DMS 273 treated with DMSO at 0.1 percent for 48 hours (cell line): ENCODE results near the gene NRG2.

ENCODE experiments used
- DNase-seq: peaks from one replicate; lab custom pipeline; 2025; lab: John Stamatoyannopoulos, UW

Gene NRG2

DNA sequence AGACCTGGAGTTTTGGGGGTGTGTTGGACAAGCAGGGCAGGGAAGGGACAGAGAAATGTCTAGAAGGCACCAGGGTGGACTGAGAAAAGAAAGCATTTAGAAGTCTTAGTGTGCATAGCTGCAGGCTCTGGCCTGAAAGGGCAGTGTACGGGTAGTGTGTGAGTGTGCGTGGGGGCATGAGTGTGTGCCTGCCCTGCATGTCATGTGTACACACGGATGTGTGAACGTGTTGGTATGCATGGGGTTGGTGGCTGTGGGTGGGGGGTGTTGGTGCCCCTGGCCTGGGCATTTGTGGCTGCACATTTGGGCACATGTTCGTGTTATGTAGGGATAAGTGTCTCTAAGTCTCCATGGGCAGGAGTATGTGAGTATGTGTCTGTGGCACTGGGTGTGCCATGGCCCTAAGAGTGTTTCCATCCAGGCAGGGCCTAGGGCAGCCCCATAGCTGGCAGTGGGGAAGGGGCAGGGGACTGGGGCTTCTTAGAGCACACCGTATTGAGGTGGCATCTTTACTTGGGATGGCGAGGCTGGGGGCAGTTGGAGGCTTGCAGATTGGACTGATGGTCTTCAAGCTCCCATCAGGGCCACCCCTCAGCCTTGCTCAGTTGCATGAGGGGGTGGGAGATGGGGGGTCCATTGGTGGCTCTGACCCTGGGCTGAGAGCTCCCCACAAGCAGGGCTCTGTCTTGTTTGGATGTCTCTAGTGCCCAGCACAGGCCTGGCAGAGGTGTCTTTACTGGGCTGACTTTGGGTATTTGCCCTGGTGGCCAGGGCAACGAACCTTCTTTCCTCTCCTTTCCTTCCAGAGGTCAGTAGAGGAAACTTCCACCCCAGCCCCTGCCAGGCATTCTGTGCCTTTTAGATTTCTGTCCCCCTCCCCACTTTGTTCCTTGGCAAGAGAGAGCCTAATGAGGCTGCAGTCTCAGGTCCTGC, 232.5 kb downstream of the NRG2 start:
- no peak for DNase-seq

DNA sequence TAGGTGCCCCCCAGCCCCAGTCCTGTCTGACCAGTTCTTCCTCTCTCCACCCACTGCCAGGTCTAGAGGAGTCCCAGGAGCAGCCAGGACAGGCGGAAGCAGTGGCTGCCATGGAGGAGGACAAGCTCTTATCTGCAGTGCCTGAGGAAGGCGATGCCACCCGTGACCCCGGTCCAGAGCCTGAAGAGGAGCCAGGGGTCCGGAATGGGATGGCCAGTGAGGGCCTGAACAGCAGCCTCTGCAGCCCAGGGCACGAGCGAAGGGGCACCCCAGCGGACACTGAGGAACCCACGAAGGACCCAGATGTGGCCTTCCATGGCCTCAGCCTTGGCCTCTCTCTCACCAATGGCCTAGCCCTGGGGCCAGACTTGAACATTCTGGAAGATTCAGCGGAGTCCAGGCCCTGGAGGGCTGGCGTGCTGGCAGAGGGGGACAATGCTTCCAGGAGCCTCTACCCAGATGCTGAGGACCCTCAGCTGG, 233.7 kb downstream of the NRG2 start:
- no peak for DNase-seq

DNA sequence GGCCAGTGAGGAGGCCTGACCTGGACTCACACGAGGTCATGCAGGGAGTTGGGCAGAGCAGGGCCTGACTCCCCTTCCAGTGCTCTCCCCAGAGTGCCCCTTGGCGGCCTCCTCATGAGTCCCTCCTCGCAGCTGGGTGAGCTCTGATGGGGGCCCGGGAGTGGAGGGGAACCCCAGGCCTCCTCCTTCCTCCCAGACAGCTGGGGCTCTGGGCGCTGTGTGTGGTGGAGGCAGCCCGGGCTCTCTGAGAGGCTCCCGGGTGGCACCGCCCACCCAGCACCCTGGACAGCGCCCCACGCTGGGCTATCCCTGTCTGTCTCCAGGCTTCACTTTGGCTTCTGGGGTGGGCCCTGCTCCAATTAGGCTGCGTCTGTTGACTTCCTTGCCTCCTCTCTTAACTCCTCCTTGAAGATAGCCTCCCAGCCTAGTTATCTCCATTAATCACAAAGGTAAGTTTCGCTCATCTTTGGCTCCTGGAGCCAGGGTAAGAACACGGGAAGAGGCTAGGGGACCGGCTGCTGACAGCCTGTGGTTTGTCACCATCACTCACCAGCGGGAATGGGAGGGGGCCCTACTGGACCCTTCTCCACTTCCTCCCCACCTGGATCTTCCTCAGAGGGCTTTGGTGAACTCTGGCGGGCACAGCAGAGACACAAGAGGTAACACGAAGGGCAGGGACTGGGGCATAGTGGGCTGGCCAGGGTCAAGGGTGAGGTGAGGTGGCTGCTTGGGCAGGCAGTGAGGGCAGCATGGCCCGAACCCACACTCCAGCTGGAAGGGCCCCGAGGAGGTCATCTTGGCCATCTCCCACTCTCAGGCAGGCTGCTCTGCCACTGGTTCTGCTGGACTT, 234.4 kb downstream of the NRG2 start:
- no peak for DNase-seq

DNA sequence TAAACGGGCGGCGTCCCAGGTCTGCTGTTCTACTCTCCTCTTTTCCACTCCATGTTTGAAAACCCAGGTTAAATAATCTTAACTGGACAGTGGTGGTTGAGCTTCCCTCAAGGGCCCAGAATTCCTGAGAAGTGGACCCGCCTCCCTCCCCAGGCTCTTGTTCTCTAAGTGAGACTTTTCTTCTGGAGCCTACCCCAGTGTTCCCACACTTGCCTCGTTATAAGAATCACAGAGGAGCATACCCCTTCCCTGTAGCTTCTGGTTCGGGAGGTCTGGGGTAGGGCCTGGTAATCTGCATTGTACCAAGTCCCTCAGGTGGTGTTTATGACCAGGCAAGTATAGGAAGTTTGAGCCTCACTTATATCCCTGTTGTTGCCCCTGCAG, 235.5 kb downstream of the NRG2 start:
- DNase-seq: no peak

DNA sequence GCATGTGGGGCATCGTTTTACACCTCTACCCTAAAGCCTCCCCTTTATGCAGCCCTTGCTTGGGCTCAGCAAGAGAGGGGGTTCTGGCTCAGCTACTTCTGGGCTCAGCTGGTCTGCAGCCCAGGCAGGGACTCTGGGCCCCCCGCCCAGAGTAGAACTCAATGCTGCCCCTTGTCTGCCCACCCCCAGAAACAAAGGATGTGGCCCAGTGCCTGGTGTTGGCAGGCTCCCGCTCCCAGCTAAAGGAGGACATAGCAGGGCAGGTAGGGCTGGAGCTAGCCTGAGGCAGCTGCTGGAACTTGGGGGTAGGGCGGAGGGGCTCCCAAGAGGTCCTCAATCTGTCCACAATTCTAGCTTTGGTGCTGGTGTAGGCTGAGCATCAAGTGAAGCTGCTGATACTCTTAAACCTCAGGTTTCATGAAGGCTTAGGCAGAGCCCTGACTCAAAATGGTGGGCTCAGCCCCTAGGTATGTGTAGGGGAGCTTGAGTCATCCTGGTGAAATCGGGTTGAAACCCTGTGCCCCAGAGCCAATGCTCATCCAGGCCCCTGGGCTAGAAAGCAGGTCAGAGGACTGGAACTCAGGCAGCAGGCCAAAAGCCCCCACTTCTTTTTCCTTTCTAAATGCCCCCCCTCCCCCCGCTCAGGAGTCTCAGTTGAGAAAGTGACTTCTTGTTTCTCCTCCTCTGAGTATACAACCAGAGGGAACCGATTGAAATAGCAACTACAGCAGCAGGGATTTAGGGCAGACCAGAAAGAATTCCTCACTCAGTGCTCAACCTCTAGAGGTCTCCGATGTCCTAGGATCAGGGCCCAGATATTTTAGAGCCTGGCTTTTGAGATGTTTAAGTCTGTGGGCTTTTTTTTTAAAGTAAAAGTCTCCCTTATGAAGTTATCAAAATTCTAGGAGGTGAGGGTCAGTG, 236.1 kb downstream of the NRG2 start:
- no peak for DNase-seq

DNA sequence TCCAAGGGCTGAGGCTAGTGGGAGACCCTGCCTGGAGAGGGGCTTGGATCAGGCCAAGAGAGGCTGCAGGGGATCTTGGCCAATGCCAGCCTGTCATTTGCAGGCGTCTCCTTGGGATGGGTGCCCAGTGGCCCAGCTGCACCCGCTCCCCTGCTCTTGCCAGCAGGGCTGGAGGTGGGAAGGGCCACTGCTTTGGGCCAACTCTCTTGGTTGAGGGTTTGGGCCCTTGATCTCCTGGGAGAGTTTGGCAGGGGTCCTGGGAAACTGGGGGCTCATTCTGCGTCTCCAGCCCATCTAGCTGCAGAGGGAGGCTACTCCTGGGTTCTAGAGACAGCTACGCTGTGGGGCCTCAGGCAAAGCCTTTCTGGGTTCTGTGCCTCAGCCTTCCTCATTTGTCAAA, 237.0 kb downstream of the NRG2 start:
- no peak for DNase-seq

DNA sequence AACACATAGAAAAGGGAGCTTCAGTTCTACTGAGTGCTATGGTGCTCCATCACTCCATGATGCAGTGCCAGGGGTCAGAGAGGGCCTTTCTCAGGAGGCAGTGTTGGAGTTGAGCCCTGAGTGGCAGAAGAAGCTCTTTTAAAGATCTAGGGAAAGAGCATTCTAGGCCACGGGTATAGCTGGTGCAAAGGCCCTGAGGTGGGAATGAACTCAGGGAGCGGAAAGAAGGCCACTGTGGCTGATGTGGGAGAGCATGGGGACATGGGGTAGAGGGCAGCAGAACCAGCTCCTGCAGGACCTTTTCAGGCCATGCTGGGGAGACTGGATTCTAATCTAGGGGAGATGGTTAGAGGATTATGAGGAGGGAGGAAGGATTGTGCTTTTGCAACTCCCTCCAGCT, 237.6 kb downstream of the NRG2 start:
- no peak for DNase-seq

DNA sequence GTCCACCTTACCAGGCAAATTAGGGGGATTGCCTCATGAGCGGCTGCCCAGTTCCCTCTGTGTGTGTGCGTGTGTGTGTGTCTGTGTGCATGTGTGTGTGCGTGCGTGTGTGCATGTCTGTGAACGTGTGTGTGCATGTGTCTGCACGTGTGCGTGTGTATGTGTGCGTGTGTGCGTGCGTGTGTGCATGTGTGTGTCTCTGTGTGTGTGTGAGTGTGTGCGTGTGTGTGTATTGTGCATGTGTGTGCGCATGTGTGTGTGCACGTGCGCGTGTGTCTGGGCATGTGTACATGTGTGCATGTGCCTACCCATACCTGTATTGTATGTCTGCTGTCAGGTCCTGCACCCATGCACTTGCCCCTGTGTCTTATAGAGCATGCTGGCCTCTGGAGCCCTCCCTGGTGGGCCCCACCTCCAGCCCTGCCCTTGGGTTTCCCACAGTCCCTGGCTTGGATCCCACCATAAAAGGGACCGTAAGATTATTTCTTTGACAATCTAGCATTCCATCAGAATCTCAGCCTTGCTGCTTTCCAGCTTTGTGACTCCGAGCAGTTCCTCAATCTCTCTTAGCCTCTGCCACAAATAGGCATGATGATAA, 238.2 kb downstream of the NRG2 start:
- DNase-seq: no peak

DNA sequence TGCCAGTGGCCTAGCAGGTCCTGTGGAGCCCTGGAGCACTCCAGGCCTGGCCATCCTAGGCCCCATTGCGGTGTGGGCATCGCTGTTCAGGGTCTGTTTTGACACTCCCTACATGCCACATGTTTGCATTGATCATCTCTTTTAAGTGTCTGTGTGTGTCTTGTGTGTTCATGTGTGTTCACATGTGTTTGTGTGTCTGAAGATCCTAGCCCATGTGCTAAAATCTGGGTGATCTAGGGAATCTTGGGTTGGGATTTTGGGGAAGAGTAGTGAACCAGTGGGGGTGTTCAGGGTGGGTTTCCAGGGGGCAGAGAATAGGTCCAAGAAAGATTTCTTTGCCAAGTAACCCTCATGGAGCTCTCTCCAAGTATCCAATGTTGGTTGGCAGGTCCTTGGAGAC, 239.1 kb downstream of the NRG2 start:
- no peak for DNase-seq

DNA sequence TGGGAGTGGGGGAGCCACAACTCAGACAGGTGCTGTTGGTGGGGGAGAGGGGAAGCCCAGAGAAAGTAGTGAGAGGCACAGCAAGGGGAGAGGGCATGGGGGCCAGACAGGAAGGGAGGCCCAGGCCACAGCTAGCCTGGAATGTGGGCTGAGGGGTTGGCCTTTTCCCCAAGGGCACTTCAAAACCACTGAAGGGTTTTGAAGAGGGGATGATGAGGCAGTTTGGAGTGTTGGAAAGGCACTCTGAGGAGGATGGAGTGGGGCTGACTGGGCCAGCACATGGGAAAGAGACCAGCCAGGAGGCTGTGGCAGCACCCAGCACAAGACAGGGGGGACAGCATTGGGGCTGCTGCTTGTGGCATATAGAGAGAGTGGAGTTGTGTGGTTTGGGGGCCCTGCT, 243.7 kb downstream of the NRG2 start:
- DNase-seq: no peak

DNA sequence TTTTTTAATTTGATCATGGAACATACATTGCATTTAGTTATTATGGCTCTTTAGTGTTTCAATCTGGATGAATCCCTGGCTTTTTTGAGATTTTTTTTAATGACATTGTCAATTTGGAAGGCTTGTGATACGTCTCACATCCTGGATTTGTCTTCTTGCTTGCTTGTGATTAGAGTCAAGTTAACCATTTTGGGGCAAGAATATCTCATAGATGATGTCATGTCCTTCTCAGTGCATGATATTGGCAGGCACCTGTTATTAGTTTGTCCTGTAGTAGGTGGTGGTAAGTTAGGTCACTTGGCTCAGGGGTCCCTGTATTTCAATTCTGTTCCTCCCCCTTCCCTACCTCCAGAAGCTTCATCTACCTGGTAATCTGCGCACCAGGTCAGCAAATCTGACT, 244.2 kb downstream of the NRG2 start:
- DNase-seq: no peak

DNA sequence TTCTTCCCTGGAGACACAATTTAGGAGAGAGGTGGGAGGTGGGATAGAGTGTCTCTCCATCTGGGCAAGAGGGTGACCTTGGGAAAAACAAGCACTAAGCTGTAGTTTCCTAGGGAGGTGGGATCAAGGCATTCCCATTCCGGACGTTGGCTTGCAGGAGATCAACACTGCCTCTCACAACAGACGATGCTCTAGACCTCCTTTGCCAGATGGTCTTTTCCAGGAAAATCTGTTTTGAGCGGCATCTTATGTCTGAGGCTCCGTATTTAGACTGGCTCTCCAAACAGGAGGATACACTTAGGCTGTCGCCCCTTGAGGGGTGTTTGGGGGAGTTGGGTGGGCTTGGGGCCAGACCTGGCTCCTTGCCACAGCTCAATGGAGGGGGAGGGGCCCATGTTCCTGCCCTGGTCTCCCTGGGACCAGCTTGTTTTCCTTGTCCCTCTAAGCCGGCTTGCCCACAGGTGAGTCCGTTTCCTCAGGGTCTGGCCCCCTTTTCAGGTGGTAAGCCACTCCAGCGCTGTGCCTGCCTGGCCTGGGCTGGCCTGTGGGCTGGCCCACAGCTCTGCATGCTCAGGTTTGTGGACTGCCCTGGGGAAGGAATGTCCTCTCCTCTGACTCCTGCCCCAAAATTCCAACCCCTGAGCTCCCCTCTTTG, 245.1 kb downstream of the NRG2 start:
- no peak for DNase-seq

DNA sequence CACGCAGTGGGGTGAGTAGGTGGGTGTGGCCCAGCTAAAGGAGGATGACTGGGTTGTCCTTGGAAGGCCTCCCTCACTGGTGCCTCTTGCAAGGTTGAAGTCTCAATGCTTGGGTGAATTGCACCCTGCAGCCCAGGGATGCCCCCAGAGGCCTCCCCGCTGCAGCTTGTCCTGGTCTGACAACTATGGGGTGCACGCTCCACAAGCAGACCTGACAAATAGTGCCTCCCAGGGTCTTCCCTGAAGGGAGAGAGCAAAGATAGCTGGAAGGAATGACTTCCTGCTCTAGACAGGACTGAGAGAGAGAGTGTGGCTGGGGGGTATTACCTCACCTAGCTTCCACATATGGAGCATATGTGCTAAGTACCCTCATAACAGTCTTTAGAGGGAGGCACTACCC, 245.8 kb downstream of the NRG2 start:
- DNase-seq: no peak
